PC-3 (cell line): Measurements from ENCODE around the gene INTS4. TPM values are rescaled to one million over a fixed set of nuclear protein-coding genes. Genes with fewer than 3 reads are reported as not detected.
"Not testable (repeated sequence)": the region's sequence is repeated elsewhere in the genome, so short reads cannot be mapped to it uniquely, and the experiment has no call there.

Experiments used
- ATAC-seq: fragments of 200-7000 bp; cut with Tn5 transposase; 2 replicates; pipeline ENCODE4 v1.9.1; 2020; ENCODE audit warnings: mild to moderate bottlenecking, moderate library complexity
- BruUV-seq: library from RNA; stranded (reverse); fragments of 400-500 nt; replicated peaks from 2 replicates; lab custom pipeline; 2021; lab: Mats Ljungman, UMichigan
- CTCF ChIA-PET: fragments of 300-600 bp; sonication (Branson Sonifier 250); formaldehyde crosslinking; loops from one replicate; lab custom pipeline; 2022; ENCODE audit warnings: antibody characterized with exemption; lab: Charles Lee
- POLR2A ChIA-PET: fragments of 300-600 bp; sonication (Branson Sonifier 250); formaldehyde crosslinking; loops from one replicate; lab custom pipeline; 2022; ENCODE audit warnings: antibody characterized with exemption; ENCODE audit not compliant: unreplicated experiment; lab: Charles Lee
- DNase-seq: peaks from one replicate; pipeline ENCODE4 v3.0.0-alpha.2; 2015
- H2AFZ ChIP-seq: fragments of 300-600 bp; sonication (generic); 2 replicates; pipeline ENCODE4 v1.6.0; 2016; ENCODE audit warnings: antibody characterized with exemption, low read length
- H3F3A ChIP-seq: fragments of 300-600 bp; sonication (generic); one replicate; pipeline ENCODE4 v1.6.0; 2017; ENCODE audit warnings: antibody characterized with exemption, low read length, control low read depth, mild to moderate bottlenecking; ENCODE audit not compliant: unreplicated experiment
- H3K27ac ChIP-seq: fragments of 300-600 bp; sonication (generic); 2 replicates; pipeline ENCODE4 v1.5.1; 2016; ENCODE audit warnings: mild to moderate bottlenecking, low read length
- H3K27me3 ChIP-seq: fragments of 300-600 bp; sonication (generic); 2 replicates; pipeline ENCODE4 v1.6.1; 2016; ENCODE audit warnings: low read length, mixed read lengths
- H3K36me3 ChIP-seq: fragments of 300-600 bp; sonication (generic); 2 replicates; pipeline ENCODE4 v1.6.1; 2016; ENCODE audit warnings: low read depth, mixed run types, low read length, mixed read lengths
- H3K4me1 ChIP-seq: fragments of 300-600 bp; sonication (generic); 2 replicates; pipeline ENCODE4 v1.5.1; 2016; ENCODE audit warnings: low read length; ENCODE audit not compliant: insufficient read depth
- H3K4me2 ChIP-seq: fragments of 300-600 bp; sonication (generic); 2 replicates; pipeline ENCODE4 v1.6.0; 2016; ENCODE audit warnings: low read length
- H3K4me3 ChIP-seq: fragments of 300-600 bp; sonication (generic); 2 replicates; pipeline ENCODE4 v1.5.1; 2016; ENCODE audit warnings: mild to moderate bottlenecking, low read length, mixed read lengths
- H3K79me2 ChIP-seq: fragments of 300-600 bp; sonication (generic); 2 replicates; pipeline ENCODE4 v1.6.1; 2017; ENCODE audit warnings: low read length, mixed read lengths
- H3K9ac ChIP-seq: fragments of 300-600 bp; sonication (generic); 2 replicates; pipeline ENCODE4 v1.6.0; 2016; ENCODE audit warnings: mild to moderate bottlenecking, low read length
- H3K9me2 ChIP-seq: fragments of 300-600 bp; sonication (generic); replicated peaks from 2 replicates; pipeline ENCODE4 v1.6.1; 2016; ENCODE audit warnings: mixed run types, low read length, mixed read lengths
- H3K9me3 ChIP-seq: fragments of 300-600 bp; sonication (generic); 2 replicates; pipeline ENCODE4 v1.6.1; 2016; ENCODE audit warnings: low read length, mixed read lengths
- H4K20me1 ChIP-seq: fragments of 300-600 bp; sonication (generic); 2 replicates; pipeline ENCODE4 v1.6.1; 2016; ENCODE audit warnings: low read length, mixed read lengths
- CTCF ChIP-seq: fragments of 300-600 bp; sonication (generic); conservative IDR thresholded peaks from 2 replicates; pipeline ENCODE4 v1.5.1; 2017; ENCODE audit warnings: antibody characterized with exemption, low read depth, mild to moderate bottlenecking, low read length
- EZH2 ChIP-seq: fragments of 300-600 bp; sonication (generic); IDR thresholded peaks from one replicate; pipeline ENCODE4 v1.6.1; 2017; ENCODE audit warnings: antibody characterized with exemption, mild to moderate bottlenecking, low read length; ENCODE audit not compliant: unreplicated experiment
- EZH2phosphoT487 ChIP-seq: fragments of 300-600 bp; sonication (generic); IDR thresholded peaks from 2 replicates; pipeline ENCODE4 v1.6.1; 2018; ENCODE audit warnings: mild to moderate bottlenecking, antibody characterized with exemption, low read length, borderline replicate concordance
- intact Hi-C: fragments of 100-400 bp; cut with micrococcal nuclease; formaldehyde crosslinking; loops from 2 replicates; pipeline ENCODE4 v1.9.0; 2023
- total RNA-seq: library from RNA; depleted of rRNA; stranded (reverse); fragments of >200 nt; gene quantifications from 2 replicates; pipeline ENCODE4 v1.2.3, GENCODE V29; 2014

INTS4 gene
- total RNA-seq, 1 experiment from 2014 or later, result 50.8 TPM

DNA sequence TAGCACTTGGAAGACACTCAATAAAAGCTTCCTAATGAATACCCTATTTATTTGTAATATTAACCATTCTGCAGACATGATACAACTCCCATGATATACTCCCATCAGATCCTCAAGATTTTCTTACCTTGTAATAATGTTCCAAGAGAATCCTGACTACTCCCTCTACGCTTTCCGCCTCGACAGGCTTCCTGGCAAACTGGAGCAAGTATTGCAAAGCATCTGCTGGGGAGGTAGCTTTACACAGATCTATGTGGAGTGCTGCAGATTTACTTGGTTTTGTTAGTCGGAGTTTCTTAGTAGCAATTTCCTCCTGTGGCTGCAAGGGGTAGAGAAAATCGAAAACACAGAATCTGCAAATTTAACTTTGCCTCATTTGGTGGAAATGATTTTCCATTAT is 3.5 kb downstream of the INTS4 start:
- Histone ChIP-seq H3K9me3 (no peaks in the 10 kb centered on the region), H3K4me1 (peaks cover 15% of the 10 kb centered on the region), H3K9ac (no peak overlapping the region), H3K4me2 (no peak overlapping the region), H3K79me2 (peaks cover 30% of the 10 kb centered on the region), H3F3A (no peaks in the 10 kb centered on the region), H3K9me2 (no peaks in the 10 kb centered on the region), H3K27ac (no peak overlapping the region), H3K4me3 (no peak overlapping the region), H3K36me3 (peaks cover 8% of the 10 kb centered on the region; the same call in 1 of the 2 replicates), H3K27me3 (no peaks in the 10 kb centered on the region), H2AFZ (no peak overlapping the region), H4K20me1 (no peaks in the 10 kb centered on the region)
- no TSS peak for BruUV-seq
- no peak for TF ChIP-seq EZH2
- no peak for TF ChIP-seq EZH2phosphoT487
- TF ChIP-seq CTCF, result no peak
- ChIA-PET CTCF (no interaction called here), POLR2A (no interaction called here)
- no peak for DNase-seq
- intact Hi-C loops, result loop anchor here (10.0 kb wide), 1 partner anchor 76 kb away; no protein-coding TSS in a partner anchor
- no peak for ATAC-seq

- H3K27me3 ChIP-seq, POLR2A ChIA-PET, H3K4me3 ChIP-seq, H3K9me3 ChIP-seq, H3K27ac ChIP-seq, H2AFZ ChIP-seq, H3K36me3 ChIP-seq, intact Hi-C loops, CTCF ChIA-PET, H3K4me2 ChIP-seq, H3K4me1 ChIP-seq, ATAC-seq, DNase-seq, H3K9ac ChIP-seq, H4K20me1 ChIP-seq, H3K9me2 ChIP-seq, BruUV-seq, H3F3A ChIP-seq: not testable (repeated sequence)
- peaks cover 11% of the 10 kb centered on the region for H3K79me2 ChIP-seq
These were observed 8.0 kb downstream of the INTS4 start for GRCh38 chr11:77986456-77986855.

DNA sequence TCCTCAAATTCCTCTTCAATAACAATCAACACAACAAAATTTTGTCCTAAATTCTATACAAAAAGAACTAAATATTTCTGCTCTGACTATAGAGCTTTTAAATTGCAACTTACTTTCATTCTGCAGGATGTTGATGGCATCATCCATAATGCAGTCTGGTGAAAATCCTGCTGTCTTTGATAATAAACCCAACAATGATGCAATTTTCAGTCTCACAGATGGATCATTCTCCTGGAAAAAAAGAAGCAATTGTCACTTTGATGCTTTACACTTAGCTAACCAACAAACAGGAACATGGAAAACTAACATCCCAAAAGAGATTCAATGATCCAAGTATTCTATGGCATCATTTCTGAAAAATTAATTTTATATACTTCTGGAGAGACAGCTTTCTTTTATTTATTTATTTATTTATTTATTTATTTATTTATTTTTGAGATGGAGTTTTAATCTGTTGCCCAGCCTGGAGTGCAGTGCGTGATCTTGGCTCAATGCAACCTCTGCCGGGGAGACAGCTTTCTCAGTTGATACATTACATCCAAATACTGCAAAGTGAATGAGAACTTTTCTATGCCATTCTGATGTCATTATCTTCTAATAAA is 13.0 kb downstream of the INTS4 start:
- no peak overlapping the region for H3K4me2 ChIP-seq
- intact Hi-C loops, result no loop called here
- no peak overlapping the region for H3K9ac ChIP-seq
- peaks cover 19% of the 10 kb centered on the region for H3K36me3 ChIP-seq
- BruUV-seq, result no TSS peak
- DNase-seq (no peak), ATAC-seq (no peak)
- H3K27me3 ChIP-seq, result no peaks in the 10 kb centered on the region
- H3K4me3 ChIP-seq, result no peak overlapping the region
- no peak overlapping the region for H3K27ac ChIP-seq
- TF ChIP-seq CTCF (no peak), EZH2 (no peak), EZH2phosphoT487 (no peak)
- H3F3A ChIP-seq, result no peaks in the 10 kb centered on the region
- H3K4me1 ChIP-seq, result no peaks in the 10 kb centered on the region
- no peaks in the 10 kb centered on the region for H4K20me1 ChIP-seq
- ChIA-PET POLR2A (no interaction called here), CTCF (no interaction called here)
- no peaks in the 10 kb centered on the region for H3K9me2 ChIP-seq
- H3K79me2 ChIP-seq, result peaks cover 10% of the 10 kb centered on the region
- no peak overlapping the region for H2AFZ ChIP-seq
- no peaks in the 10 kb centered on the region for H3K9me3 ChIP-seq
